Liver (tissue), 3 donors: ENCODE data around the gene INSYN2B.

Experiments
- ATF3 ChIP-seq: IDR thresholded peaks from 2 replicates; pipeline ENCODE4 v1.6.1; 2016; ENCODE audit warnings: antibody characterized with exemption
- CTCF ChIP-seq: fragments of 150-350 bp; IDR thresholded peaks from 2 replicates; pipeline ENCODE4 v1.5.1; 2017; ENCODE audit warnings: improper control_type of control experiment, low read depth, low read length; ENCODE audit not compliant: missing input control
- GABPA ChIP-seq, 2 donors: IDR thresholded peaks in 1 of 2; conservative IDR thresholded peaks in 1 of 2; 2 replicates each; pipeline ENCODE4 v1.6.1; 2016; ENCODE audit warnings: antibody characterized with exemption in 2 of 2, mild to moderate bottlenecking in 1 of 2, moderate library complexity in 1 of 2
- RAD21 ChIP-seq, 2 donors: IDR thresholded peaks; 2 replicates each; pipeline ENCODE4 v1.6.1; 2016; ENCODE audit warnings: antibody characterized with exemption in 2 of 2, mild to moderate bottlenecking in 2 of 2
- REST ChIP-seq: IDR thresholded peaks from 2 replicates; pipeline ENCODE4 v1.6.1; 2016; ENCODE audit warnings: antibody characterized with exemption, mild to moderate bottlenecking
- TAF1 ChIP-seq: conservative IDR thresholded peaks from 2 replicates; pipeline ENCODE4 v1.6.1; 2016; ENCODE audit warnings: antibody characterized with exemption, mild to moderate bottlenecking
- ZBTB33 ChIP-seq: IDR thresholded peaks from 2 replicates; pipeline ENCODE4 v1.6.1; 2016; ENCODE audit warnings: antibody characterized with exemption
- donor health status: healthy.
- donor health status: healthy.

GRCh38 chr5:169922474-169922873 lies 57.8 kb downstream of the INSYN2B start:
- TF ChIP-seq CTCF: no peak
- TF ChIP-seq ZBTB33: no peak
- TF ChIP-seq TAF1: no peak
- no peak for TF ChIP-seq ATF3
- TF ChIP-seq GABPA (IDR thresholded peaks at IDR 0.05 in 1 of 2, conservative IDR thresholded peaks at IDR 0.05 in 1 of 2): no peak
- TF ChIP-seq RAD21 (IDR thresholded peaks at IDR 0.05): no peak
- no peak for TF ChIP-seq REST
